OCI-LY3 (cell line): ENCODE measurements around the gene OR2A5.
"Not testable (repeated sequence)": the region's sequence is repeated elsewhere in the genome, so short reads cannot be mapped to it uniquely, and the experiment has no call there.

Source experiments
- H2AFZ ChIP-seq: fragments of 200-600, 300-600 bp; shearing (Covaris generic); 2 replicates; pipeline ENCODE4 v1.6.0; 2014; ENCODE audit warnings: antibody characterized with exemption, low read depth, low read length
- H3K27ac ChIP-seq: fragments of 200-600, 300-600 bp; sonication (generic); 2 replicates; pipeline ENCODE4 v1.5.1; 2014; ENCODE audit warnings: mild to moderate bottlenecking, low read length, moderate library complexity, mixed read lengths
- H3K27me3 ChIP-seq: fragments of 200-600, 300-600 bp; sonication (generic); 2 replicates; pipeline ENCODE4 v1.6.1; 2014; ENCODE audit warnings: low read depth, low read length, mixed read lengths
- H3K36me3 ChIP-seq: fragments of 200-600, 300-600 bp; sonication (generic); replicated peaks from 2 replicates; pipeline ENCODE3; 2014; ENCODE audit warnings: low read depth, low read length, mixed read lengths
- H3K4me1 ChIP-seq: fragments of 300-600, 200-600 bp; sonication (generic); 2 replicates; pipeline ENCODE4 v1.6.1; 2014; ENCODE audit warnings: low read length, mixed read lengths
- H3K4me2 ChIP-seq: fragments of 200-600, 300-600 bp; sonication (generic); 2 replicates; pipeline ENCODE4 v1.6.1; 2014; ENCODE audit warnings: low read length, mixed read lengths
- H3K4me3 ChIP-seq: fragments of 300-600, 200-600 bp; sonication (generic); 2 replicates; pipeline ENCODE4 v1.5.1; 2014; ENCODE audit warnings: antibody characterized with exemption, mild to moderate bottlenecking, low read length, moderate library complexity
- H3K79me2 ChIP-seq: fragments of 300-600, 200-600 bp; shearing (Covaris generic); 2 replicates; pipeline ENCODE4 v1.6.1; 2014; ENCODE audit warnings: mild to moderate bottlenecking, low read length, mixed read lengths
- H3K9ac ChIP-seq: fragments of 300-600, 200-600 bp; shearing (Covaris generic); 2 replicates; pipeline ENCODE4 v1.6.0; 2014; ENCODE audit warnings: mild to moderate bottlenecking, low read length, moderate library complexity
- H3K9me3 ChIP-seq: fragments of 200-600, 300-600 bp; shearing (Covaris generic); 2 replicates; pipeline ENCODE4 v1.6.1; 2014; ENCODE audit warnings: low read length, mixed read lengths; ENCODE audit not compliant: insufficient read depth
- H4K20me1 ChIP-seq: fragments of 200-600, 300-600 bp; sonication (generic); 2 replicates; pipeline ENCODE4 v1.6.1; 2016; ENCODE audit warnings: low read length, mixed read lengths; ENCODE audit not compliant: insufficient read depth
- CTCF ChIP-seq: fragments of 200-600, 300-600 bp; sonication (generic); IDR thresholded peaks from 2 replicates; pipeline ENCODE4 v1.5.1; 2014; ENCODE audit warnings: antibody characterized with exemption, low read length, low read depth
- EZH2phosphoT487 ChIP-seq: fragments of 200-600 bp; shearing (Covaris generic); IDR thresholded peaks from 2 replicates; pipeline ENCODE4 v1.6.1; 2018; ENCODE audit warnings: antibody characterized with exemption, mixed run types, low read depth

The OR2A5 gene

GRCh38 chr7:144038887-144039286 is 9.9 kb upstream of the OR2A5 start:
- TF ChIP-seq EZH2phosphoT487 (no peak), CTCF (no peak)
- Histone ChIP-seq H3K4me3 (no peak overlapping the region), H3K9ac (no peak overlapping the region), H3K4me1 (no peaks in the 10 kb centered on the region), H3K79me2 (no peaks in the 10 kb centered on the region), H3K27ac (no peak overlapping the region), H3K27me3 (peaks cover 9% of the 10 kb centered on the region; the same call in 1 of the 2 replicates), H2AFZ (no peak overlapping the region), H3K9me3 (no peaks in the 10 kb centered on the region), H4K20me1 (no peaks in the 10 kb centered on the region), H3K4me2 (no peak overlapping the region), H3K36me3 (no peaks in the 10 kb centered on the region)

GRCh38 chr7:144049491-144049890 is 743 bp downstream of the OR2A5 start:
- Histone ChIP-seq H2AFZ (no peak overlapping the region), H3K4me2 (no peak overlapping the region), H3K27ac (no peak overlapping the region), H3K27me3 (0 out of 2 replicates have a peak, but pooled peaks cover 7% of the 10 kb centered on the region), H3K36me3 (no peaks in the 10 kb centered on the region), H4K20me1 (no peaks in the 10 kb centered on the region), H3K9me3 (no peaks in the 10 kb centered on the region), H3K9ac (no peak overlapping the region), H3K4me1 (no peaks in the 10 kb centered on the region), H3K79me2 (no peaks in the 10 kb centered on the region), H3K4me3 (no peak overlapping the region)
- TF ChIP-seq CTCF (no peak), EZH2phosphoT487 (no peak)

GRCh38 chr7:144050093-144050492 is 1.3 kb downstream of the OR2A5 start:
- no peak overlapping the region for H3K27ac ChIP-seq
- no peak overlapping the region for H2AFZ ChIP-seq
- no peak for TF ChIP-seq EZH2phosphoT487
- H3K27me3 ChIP-seq: 0 out of 2 replicates have a peak, but pooled peaks cover 7% of the 10 kb centered on the region
- H4K20me1 ChIP-seq: no peaks in the 10 kb centered on the region
- no peaks in the 10 kb centered on the region for H3K4me1 ChIP-seq
- H3K4me2 ChIP-seq: no peak overlapping the region
- no peaks in the 10 kb centered on the region for H3K79me2 ChIP-seq
- no peaks in the 10 kb centered on the region for H3K9me3 ChIP-seq
- H3K36me3 ChIP-seq: no peaks in the 10 kb centered on the region
- H3K4me3 ChIP-seq: no peak overlapping the region
- H3K9ac ChIP-seq: no peak overlapping the region

- not testable (repeated sequence) for H3K9ac ChIP-seq, H3K4me1 ChIP-seq, H3K4me3 ChIP-seq, H3K79me2 ChIP-seq, H3K9me3 ChIP-seq, H3K27ac ChIP-seq, H2AFZ ChIP-seq, H3K27me3 ChIP-seq, H3K36me3 ChIP-seq, H3K4me2 ChIP-seq, H4K20me1 ChIP-seq
Observed at GRCh38 chr7:144050884-144051283, 2.1 kb downstream of the OR2A5 start.

GRCh38 chr7:144057954-144058353 is 9.2 kb downstream of the OR2A5 start:
- Histone ChIP-seq H3K27ac (no peak overlapping the region), H3K4me2 (no peak overlapping the region)

More at GRCh38 chr7:144057954-144058353, 9.2 kb downstream of the OR2A5 start:
- Histone ChIP-seq H3K36me3 (no peaks in the 10 kb centered on the region), H3K4me1 (no peaks in the 10 kb centered on the region), H4K20me1 (no peaks in the 10 kb centered on the region), H3K9ac (no peak overlapping the region), H3K9me3 (no peaks in the 10 kb centered on the region), H2AFZ (no peak overlapping the region), H3K4me3 (no peak overlapping the region), H3K79me2 (no peaks in the 10 kb centered on the region), H3K27me3 (0 out of 2 replicates have a peak, but pooled peaks cover 7% of the 10 kb centered on the region)
- TF ChIP-seq EZH2phosphoT487 (no peak), CTCF (no peak)
